DOHH2 (cell line): ENCODE data around the gene AQP7.

Experiments used
- H3F3A ChIP-seq: fragments of 200-600 bp; sonication (generic), shearing (Covaris generic); 2 replicates; pipeline ENCODE4 v1.6.0; 2016; ENCODE audit warnings: antibody characterized with exemption, mild to moderate bottlenecking; ENCODE audit not compliant: control insufficient read depth, insufficient read depth
- H3K27ac ChIP-seq: fragments of 200-600 bp; sonication (generic); 2 replicates; pipeline ENCODE4 v1.5.1; 2014; ENCODE audit warnings: low read depth, mild to moderate bottlenecking, low read length, moderate library complexity
- H3K27me3 ChIP-seq: fragments of 200-600 bp; sonication (generic); 2 replicates; pipeline ENCODE4 v1.6.1; 2014; ENCODE audit warnings: mild to moderate bottlenecking, low read length, mixed read lengths; ENCODE audit not compliant: control insufficient read depth
- H3K36me3 ChIP-seq: fragments of 200-600 bp; sonication (generic); 2 replicates; pipeline ENCODE4 v1.6.1; 2014; ENCODE audit warnings: mild to moderate bottlenecking, low read length, moderate library complexity, mixed read lengths; ENCODE audit not compliant: control insufficient read depth
- H3K4me1 ChIP-seq: fragments of 200-600 bp; sonication (generic); 2 replicates; pipeline ENCODE4 v1.6.1; 2014; ENCODE audit warnings: mild to moderate bottlenecking, low read length, mixed read lengths; ENCODE audit not compliant: control insufficient read depth
- H3K4me2 ChIP-seq: fragments of 200-600 bp; sonication (generic); 2 replicates; pipeline ENCODE4 v1.6.0; 2014; ENCODE audit warnings: mild to moderate bottlenecking, low read length, moderate library complexity
- H3K4me3 ChIP-seq: fragments of 200-600 bp; sonication (generic); 2 replicates; pipeline ENCODE4 v1.5.1; 2014; ENCODE audit warnings: mild to moderate bottlenecking, low read length, mixed read lengths
- H3K79me2 ChIP-seq: fragments of 200-600 bp; sonication (generic); 2 replicates; pipeline ENCODE4 v1.6.1; 2014; ENCODE audit warnings: mild to moderate bottlenecking, low read length, mixed read lengths; ENCODE audit not compliant: control insufficient read depth
- H3K9me2 ChIP-seq: fragments of 200-600 bp; sonication (generic); replicated peaks from 2 replicates; pipeline ENCODE4 v1.6.1; 2014; ENCODE audit warnings: mild to moderate bottlenecking, low read length, mixed read lengths; ENCODE audit not compliant: control insufficient read depth
- H3K9me3 ChIP-seq: fragments of 200-600 bp; sonication (generic); 2 replicates; pipeline ENCODE4 v1.6.1; 2014; ENCODE audit warnings: antibody characterized with exemption, low read length, mixed read lengths; ENCODE audit not compliant: control insufficient read depth, insufficient read depth
- H4K20me1 ChIP-seq: fragments of 200-600 bp; sonication (generic); 2 replicates; pipeline ENCODE4 v1.6.0; 2014; ENCODE audit warnings: low read depth, mild to moderate bottlenecking, antibody characterized with exemption, low read length, moderate library complexity; ENCODE audit not compliant: control insufficient read depth, insufficient read depth
- CTCF ChIP-seq: fragments of 200-600 bp; sonication (generic); IDR thresholded peaks from one replicate; pipeline ENCODE4 v1.5.1; 2014; ENCODE audit warnings: antibody characterized with exemption, mild to moderate bottlenecking, low read depth, low read length; ENCODE audit not compliant: poor library complexity, severe bottlenecking
- EZH2phosphoT487 ChIP-seq: fragments of 200-600 bp; sonication (generic); IDR thresholded peaks from 2 replicates; pipeline ENCODE4 v1.6.1; 2017; ENCODE audit warnings: borderline replicate concordance, mild to moderate bottlenecking, antibody characterized with exemption, low read length, moderate library complexity, mixed read lengths

The AQP7 gene

GRCh38 chr9:33346564-33346963 lies 55.8 kb downstream of the AQP7 start:
- H3K27ac ChIP-seq, result no peak overlapping the region
- H3K9me2 ChIP-seq, result no peaks in the 10 kb centered on the region
- H3K4me3 ChIP-seq, result no peak overlapping the region
- peaks cover 65% of the 10 kb centered on the region for H3K36me3 ChIP-seq
- H3K9me3 ChIP-seq, result no peaks in the 10 kb centered on the region
- no peaks in the 10 kb centered on the region for H4K20me1 ChIP-seq
- H3K79me2 ChIP-seq, result no peaks in the 10 kb centered on the region
- H3F3A ChIP-seq, result peaks cover 7% of the 10 kb centered on the region; the same call in 1 of the 2 replicates
- TF ChIP-seq CTCF, result no peak
- TF ChIP-seq EZH2phosphoT487, result no peak
- no peaks in the 10 kb centered on the region for H3K27me3 ChIP-seq
- H3K4me1 ChIP-seq, result no peaks in the 10 kb centered on the region
- no peak overlapping the region for H3K4me2 ChIP-seq

GRCh38 chr9:33344145-33344544 lies 58.2 kb downstream of the AQP7 start:
- Histone ChIP-seq H3K27ac (no peak overlapping the region), H3K27me3 (no peaks in the 10 kb centered on the region), H3K79me2 (no peaks in the 10 kb centered on the region), H3K9me2 (no peaks in the 10 kb centered on the region), H3K36me3 (peaks cover 84% of the 10 kb centered on the region), H3K9me3 (peaks cover 10% of the 10 kb centered on the region), H3K4me3 (no peak overlapping the region), H3K4me1 (no peaks in the 10 kb centered on the region), H3K4me2 (no peak overlapping the region), H4K20me1 (no peaks in the 10 kb centered on the region), H3F3A (peaks cover 7% of the 10 kb centered on the region; the same call in 1 of the 2 replicates)
- TF ChIP-seq EZH2phosphoT487, result no peak
- TF ChIP-seq CTCF, result peak; percentile 32

GRCh38 chr9:33341182-33341581 lies 61.2 kb downstream of the AQP7 start:
- peaks cover 7% of the 10 kb centered on the region; the same call in 1 of the 2 replicates for H3F3A ChIP-seq
- H3K4me1 ChIP-seq, result no peaks in the 10 kb centered on the region
- no peaks in the 10 kb centered on the region for H4K20me1 ChIP-seq
- H3K27me3 ChIP-seq, result no peaks in the 10 kb centered on the region
- H3K9me2 ChIP-seq, result no peaks in the 10 kb centered on the region
- no peak overlapping the region for H3K27ac ChIP-seq
- no peak overlapping the region for H3K4me3 ChIP-seq
- no peak for TF ChIP-seq CTCF
- no peak for TF ChIP-seq EZH2phosphoT487
- H3K36me3 ChIP-seq, result peaks cover 82% of the 10 kb centered on the region
- no peak overlapping the region for H3K4me2 ChIP-seq
- H3K9me3 ChIP-seq, result peaks cover 14% of the 10 kb centered on the region
- H3K79me2 ChIP-seq, result no peaks in the 10 kb centered on the region
